H1 (cell line): Measurements from ENCODE around the gene CACNA2D3. TPM values are rescaled to one million over a fixed set of nuclear protein-coding genes. Genes with fewer than 3 reads are reported as not detected.
A peak's percentile ranks its signal among the peaks of the same experiment; 100 is the strongest.

Experiments
- CTCF ChIA-PET: fragments of 300-600 bp; sonication (Branson Sonifier 250); formaldehyde crosslinking; loops from one replicate; lab custom pipeline; 2021; ENCODE audit not compliant: partially characterized antibody; lab: Charles Lee
- POLR2A ChIA-PET: fragments of 300-600 bp; sonication (Branson Sonifier 250); formaldehyde crosslinking; loops from one replicate; lab custom pipeline; 2021; ENCODE audit warnings: inconsistent platforms; ENCODE audit not compliant: partially characterized antibody; lab: Charles Lee
- DNase-seq, 2 experiments: peaks; one replicate each; pipeline versions ENCODE4 v3.0.0 to v3.0.0-alpha.2; 2010 to 2022; ENCODE audit warnings: low spot score in 2 of 2, low read depth in 1 of 2, mixed read lengths in 1 of 2
- FAIRE-seq: peaks from 2 replicates; lab custom pipeline; 2011; peaks lifted over from hg19 to GRCh38; lab: Jason Lieb, UNC
- H2AFZ ChIP-seq: 2 replicates; pipeline ENCODE4 v1.8.1; 2012; ENCODE audit warnings: low read length, inconsistent platforms
- H2AK5ac ChIP-seq: 2 replicates; pipeline ENCODE4 v1.6.1; 2013; ENCODE audit warnings: low read depth, low read length
- H2BK120ac ChIP-seq: replicated peaks from 2 replicates; pipeline ENCODE3; 2013; ENCODE audit warnings: low read depth, low read length, inconsistent platforms
- H2BK12ac ChIP-seq: 2 replicates; pipeline ENCODE4 v1.6.1; 2013; ENCODE audit warnings: low read depth, low read length
- H2BK15ac ChIP-seq: 2 replicates; pipeline ENCODE4 v1.6.1; 2013; ENCODE audit warnings: low read length
- H2BK20ac ChIP-seq: 2 replicates; pipeline ENCODE4 v1.6.1; 2013; ENCODE audit warnings: low read length
- H2BK5ac ChIP-seq: 2 replicates; pipeline ENCODE4 v1.6.1; 2013; ENCODE audit warnings: low read depth, low read length
- H3K14ac ChIP-seq: 2 replicates; pipeline ENCODE4 v1.6.1; 2013; ENCODE audit warnings: inconsistent platforms; ENCODE audit not compliant: insufficient read length
- H3K18ac ChIP-seq: 2 replicates; pipeline ENCODE4 v1.6.1; 2013; ENCODE audit warnings: low read length; ENCODE audit errors: extremely low read depth
- H3K23ac ChIP-seq: 2 replicates; pipeline ENCODE4 v1.6.1; 2013; ENCODE audit warnings: inconsistent platforms; ENCODE audit not compliant: insufficient read length
- H3K23me2 ChIP-seq: 2 replicates; pipeline ENCODE4 v1.6.1; 2013; ENCODE audit warnings: low read depth, low read length
- H3K27ac ChIP-seq: 2 replicates; pipeline ENCODE4 v1.6.1; 2011; ENCODE audit warnings: low read depth, low read length, inconsistent platforms
- H3K27me3 ChIP-seq, 4 experiments: replicated peaks in 1 of 4; 1 replicate in 1 of 4; 2 replicates in 3 of 4; pipeline versions ENCODE4 v1.6.1 to v1.8.1; 2011 to 2013; ENCODE audit warnings: low read length in 3 of 4, mild to moderate bottlenecking in 3 of 4, inconsistent platforms in 2 of 4, mixed read lengths in 2 of 4, moderate library complexity in 1 of 4; ENCODE audit not compliant: control insufficient read depth in 3 of 4, insufficient read depth in 3 of 4; ENCODE audit errors: extremely low read depth in 1 of 4
- H3K36me3 ChIP-seq, 4 experiments: 2 replicates each; pipeline versions ENCODE4 v1.6.1 to v1.8.1; 2011 to 2013; ENCODE audit warnings: mild to moderate bottlenecking in 4 of 4, low read length in 3 of 4, moderate library complexity in 2 of 4, control low read depth in 1 of 4, inconsistent platforms in 1 of 4; ENCODE audit not compliant: insufficient read depth in 4 of 4, control insufficient read depth in 2 of 4
- H3K4ac ChIP-seq: replicated peaks from 2 replicates; pipeline ENCODE3; 2013; ENCODE audit warnings: low read length, low read depth, mixed read lengths, inconsistent platforms; ENCODE audit not compliant: insufficient read length
- H3K4me1 ChIP-seq, 4 experiments: replicated peaks in 1 of 4; 1 replicate in 1 of 4; 2 replicates in 3 of 4; pipeline versions ENCODE4 v1.6.1 to v1.8.1; 2011 to 2013; ENCODE audit warnings: low read length in 3 of 4, inconsistent platforms in 2 of 4, mixed read lengths in 1 of 4; ENCODE audit not compliant: insufficient read depth in 4 of 4, control insufficient read depth in 3 of 4
- H3K4me2 ChIP-seq, 2 experiments: 2 replicates each; pipeline versions ENCODE4 v1.6.1 to v1.8.1; 2011 to 2013; ENCODE audit warnings: low read depth in 2 of 2, low read length in 2 of 2, control low read depth in 1 of 2, inconsistent platforms in 1 of 2, mild to moderate bottlenecking in 1 of 2; ENCODE audit not compliant: insufficient read depth in 1 of 2
- H3K4me3 ChIP-seq, 4 experiments: fragments of 200-600, 300-600 bp in 1 of 4; sonication (generic), shearing (Covaris generic), sonication (Bioruptor Twin) in 1 of 4; 2 replicates each; pipeline versions ENCODE4 v1.5.1 to v1.8.1; 2011 to 2016; ENCODE audit warnings: low read length in 4 of 4, low read depth in 3 of 4, control low read depth in 2 of 4, inconsistent platforms in 2 of 4, mild to moderate bottlenecking in 2 of 4, mixed read lengths in 1 of 4, moderate library complexity in 1 of 4; ENCODE audit not compliant: insufficient read depth in 2 of 4; ENCODE audit errors: extremely low read depth in 1 of 4
- H3K56ac ChIP-seq: replicated peaks from 2 replicates; pipeline ENCODE3; 2013; ENCODE audit warnings: low read depth, mild to moderate bottlenecking, mixed read lengths, low read length, inconsistent platforms; ENCODE audit not compliant: insufficient read length
- H3K79me1 ChIP-seq: 2 replicates; pipeline ENCODE4 v1.6.1; 2013; ENCODE audit warnings: low read depth, low read length, control low read depth
- H3K79me2 ChIP-seq, 2 experiments: 2 replicates each; pipeline versions ENCODE4 v1.6.1 to v1.8.1; 2012 to 2013; ENCODE audit warnings: low read length in 2 of 2, mild to moderate bottlenecking in 2 of 2, inconsistent platforms in 1 of 2; ENCODE audit not compliant: insufficient read depth in 2 of 2, control insufficient read depth in 1 of 2
- H3K9ac ChIP-seq, 4 experiments: replicated peaks in 1 of 4; 1 replicate in 1 of 4; 2 replicates in 3 of 4; pipeline versions ENCODE4 v1.6.1 to v1.8.1; 2011 to 2013; ENCODE audit warnings: low read depth in 3 of 4, low read length in 3 of 4, control low read depth in 2 of 4, mild to moderate bottlenecking in 2 of 4, moderate library complexity in 2 of 4, inconsistent platforms in 1 of 4; ENCODE audit errors: extremely low read depth in 1 of 4
- H3K9me3 ChIP-seq, 2 experiments: 2 replicates each; pipeline versions ENCODE4 v1.6.1 to v1.8.1; 2012 to 2013; ENCODE audit warnings: mild to moderate bottlenecking in 2 of 2, moderate library complexity in 2 of 2, control low read depth in 1 of 2, inconsistent platforms in 1 of 2, low read depth in 1 of 2, low read length in 1 of 2, mixed read lengths in 1 of 2; ENCODE audit not compliant: insufficient read depth in 2 of 2
- H4K20me1 ChIP-seq, 2 experiments: replicated peaks in 1 of 2; 2 replicates each; pipeline versions ENCODE3 to v1.8.1; 2011 to 2013; ENCODE audit warnings: inconsistent platforms in 2 of 2, low read length in 2 of 2, mild to moderate bottlenecking in 1 of 2; ENCODE audit not compliant: insufficient read depth in 2 of 2, control insufficient read depth in 1 of 2
- H4K5ac ChIP-seq: 2 replicates; pipeline ENCODE4 v1.6.1; 2013; ENCODE audit warnings: low read length, low read depth, mixed read lengths, inconsistent platforms; ENCODE audit not compliant: insufficient read length
- H4K8ac ChIP-seq: 2 replicates; pipeline ENCODE4 v1.8.0; 2013; ENCODE audit warnings: mild to moderate bottlenecking, moderate library complexity, low read length, inconsistent platforms; ENCODE audit not compliant: insufficient read depth; ENCODE audit errors: extremely low read depth
- H4K91ac ChIP-seq: replicated peaks from 2 replicates; pipeline ENCODE3; 2013; ENCODE audit warnings: low read length, mixed read lengths, inconsistent platforms; ENCODE audit not compliant: insufficient read length
- KDM1A ChIP-seq: fragments of 200-600, 300-600 bp; sonication (generic); IDR thresholded peaks from 2 replicates; pipeline ENCODE4 v1.7.1; 2016; ENCODE audit warnings: mild to moderate bottlenecking, low read length, borderline replicate concordance
- RAD21 ChIP-seq, 2 experiments: IDR thresholded peaks in 1 of 2; conservative IDR thresholded peaks in 1 of 2; 2 replicates each; pipeline ENCODE4 v1.6.1; 2011; ENCODE audit warnings: low read depth in 2 of 2, low read length in 2 of 2, improper control_type of control experiment in 1 of 2, inconsistent platforms in 1 of 2, mild to moderate bottlenecking in 1 of 2, moderate library complexity in 1 of 2
- WGBS, 2 experiments: shearing (Covaris generic) in 1 of 2; methylation state at CpG; one replicate each; pipeline versions ENCODE4 v1.1.6 to v1.1.7; 2013 to 2015; ENCODE audit warnings: low lambda C conversion rate in 2 of 2, mixed read lengths in 2 of 2, inconsistent platforms in 1 of 2, low coverage in 1 of 2, missing lambda C conversion rate in 1 of 2; ENCODE audit not compliant: insufficient replicate concordance in 2 of 2, insufficient coverage in 1 of 2, insufficient read length in 1 of 2; ENCODE audit errors: extremely low coverage in 1 of 2, missing lambda C conversion rate in 1 of 2; 5-methylcytosine and 5-hydroxymethylcytosine counted together
- polyA plus RNA-seq, 7 experiments: library from polyadenylated mRNA; depleted of rRNA in 3 of 7; stranded (reverse) in 5 of 7; unstranded in 2 of 7; fragments of >200 nt in 5 of 7; fragments of 200-250 nt in 2 of 7; gene quantifications; 1 replicate in 5 of 7; 2 replicates in 1 of 7; 4 replicates in 1 of 7; pipeline versions ENCODE4 v1.2.1 to v1.2.3, GENCODE V29; 2011 to 2013; ENCODE audit warnings: missing spikeins in 2 of 7, mixed read lengths in 2 of 7
- total RNA-seq: library from RNA; stranded (reverse); fragmentation: NEBNext Ultra II Directional; extraction: Animal tissue kit (Norgen Biotek cat#: 25700); gene quantifications from 2 replicates; pipeline ENCODE4 v1.2.1, GENCODE V29; 2021
- TF ChIP-seq, protein P1 (sequence below), 3 experiments: IDR thresholded peaks; 1 replicate in 2 of 3; 2 replicates in 1 of 3; pipeline versions ENCODE4 v1.5.1 to v1.6.1; 2011; ENCODE audit warnings: low read length in 3 of 3, mild to moderate bottlenecking in 3 of 3, inconsistent platforms in 2 of 3, low read depth in 1 of 3, moderate library complexity in 1 of 3; ENCODE audit not compliant: insufficient read depth in 1 of 3; ENCODE audit errors: control extremely low read depth in 1 of 3

CACNA2D3 gene
- total and polyA plus RNA-seq, 2 of the 8 experiments (the other 6 are each of a cell fraction or from before 2014, with no cell fraction given), result 1.5 to 1.8 TPM

DNA sequence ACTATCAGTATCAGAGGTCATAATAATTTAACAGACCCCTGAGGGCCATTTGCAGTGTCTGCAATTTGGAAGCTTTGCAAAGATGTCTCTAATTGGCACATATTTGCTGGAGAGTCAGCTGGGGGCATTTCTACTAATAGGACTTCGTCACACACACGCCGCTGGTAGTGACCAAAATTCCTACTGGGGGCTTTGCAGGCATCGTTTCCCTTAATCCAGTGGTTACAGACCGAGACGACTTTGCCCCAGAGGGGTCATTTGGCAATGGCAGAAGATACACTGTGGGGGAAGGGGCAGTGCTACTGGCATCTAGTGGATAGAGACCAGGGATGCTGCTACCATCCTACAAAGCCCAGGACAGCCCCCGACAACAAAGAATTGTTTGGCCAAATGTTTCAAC lies 956.5 kb downstream of the CACNA2D3 start:
- ChIA-PET POLR2A (no interaction called here), CTCF (interaction anchor here (0.6 to 1.1 kb wide), 2 partner anchors 44 to 405 kb away, joined by 3 read pairs; no protein-coding TSS in a partner anchor)
- Histone ChIP-seq H3K23me2 (no peaks in the 10 kb centered on the region), H2BK15ac (no peak overlapping the region), H3K9ac (no peak overlapping the region), H2BK120ac (no peak overlapping the region), H2BK5ac (no peak overlapping the region), H3K4ac (no peak overlapping the region), H3K79me2 (no peaks in the 10 kb centered on the region), H3K36me3 (no peaks in the 10 kb centered on the region), H4K91ac (no peak overlapping the region), H3K18ac (no peak overlapping the region), H3K14ac (no peak overlapping the region), H4K20me1 (no peaks in the 10 kb centered on the region), H3K4me2 (no peak overlapping the region), H3K56ac (no peak overlapping the region), H4K5ac (no peak overlapping the region), H2AFZ (no peak overlapping the region), H3K23ac (no peak overlapping the region), H3K79me1 (no peaks in the 10 kb centered on the region), H3K27ac (no peak overlapping the region), H3K4me3 (no peak overlapping the region), H2AK5ac (no peak overlapping the region), H3K4me1 (no peaks in the 10 kb centered on the region), H2BK20ac (no peak overlapping the region), H4K8ac (no peak overlapping the region), H3K27me3 (no peaks in the 10 kb centered on the region), H2BK12ac (no peak overlapping the region), H3K9me3 (no peaks in the 10 kb centered on the region)
- peak; percentile 4 to 35; a peak in 2 of 4 replicates for TF ChIP-seq RAD21 (IDR thresholded peaks at IDR 0.05 in 1 of 2, conservative IDR thresholded peaks at IDR 0.05 in 1 of 2; ENCODE audit: low read depth in 2 of 2, low read length in 2 of 2)
- TF ChIP-seq, protein P1, sequence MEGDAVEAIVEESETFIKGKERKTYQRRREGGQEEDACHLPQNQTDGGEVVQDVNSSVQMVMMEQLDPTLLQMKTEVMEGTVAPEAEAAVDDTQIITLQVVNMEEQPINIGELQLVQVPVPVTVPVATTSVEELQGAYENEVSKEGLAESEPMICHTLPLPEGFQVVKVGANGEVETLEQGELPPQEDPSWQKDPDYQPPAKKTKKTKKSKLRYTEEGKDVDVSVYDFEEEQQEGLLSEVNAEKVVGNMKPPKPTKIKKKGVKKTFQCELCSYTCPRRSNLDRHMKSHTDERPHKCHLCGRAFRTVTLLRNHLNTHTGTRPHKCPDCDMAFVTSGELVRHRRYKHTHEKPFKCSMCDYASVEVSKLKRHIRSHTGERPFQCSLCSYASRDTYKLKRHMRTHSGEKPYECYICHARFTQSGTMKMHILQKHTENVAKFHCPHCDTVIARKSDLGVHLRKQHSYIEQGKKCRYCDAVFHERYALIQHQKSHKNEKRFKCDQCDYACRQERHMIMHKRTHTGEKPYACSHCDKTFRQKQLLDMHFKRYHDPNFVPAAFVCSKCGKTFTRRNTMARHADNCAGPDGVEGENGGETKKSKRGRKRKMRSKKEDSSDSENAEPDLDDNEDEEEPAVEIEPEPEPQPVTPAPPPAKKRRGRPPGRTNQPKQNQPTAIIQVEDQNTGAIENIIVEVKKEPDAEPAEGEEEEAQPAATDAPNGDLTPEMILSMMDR (IDR thresholded peaks at IDR 0.05; ENCODE audit: control extremely low read depth in 1 of 3, insufficient read depth in 1 of 3, low read depth in 1 of 3, low read length in 3 of 3), result peak in 1 of 3 experiments; percentile 9; a peak in 1 of 4 replicates
- no peak for TF ChIP-seq KDM1A
- WGBS, 2 experiments, result 87% methylated on average over 7 of the region's 7 CpGs; no CpG with 5 or more reads in 1 of the 2 experiments
- no peak for DNase-seq
- FAIRE-seq, result no peak
